IPS-15b (cell line): ENCODE measurements around the gene RAC2.
A peak's percentile ranks its signal among the peaks of the same experiment; 100 is the strongest.

ENCODE experiments used
- H3K27me3 ChIP-seq: one replicate; pipeline ENCODE4 v1.6.1; 2013; ENCODE audit warnings: low read length; ENCODE audit not compliant: control insufficient read depth, insufficient read depth
- H3K36me3 ChIP-seq: one replicate; pipeline ENCODE4 v1.6.1; 2013; ENCODE audit warnings: low read length; ENCODE audit not compliant: control insufficient read depth, insufficient read depth
- H3K4me1 ChIP-seq: one replicate; pipeline ENCODE4 v1.6.1; 2013; ENCODE audit warnings: mild to moderate bottlenecking, low read length; ENCODE audit not compliant: control insufficient read depth, insufficient read depth
- H3K4me3 ChIP-seq: one replicate; pipeline ENCODE4 v1.5.1; 2013; ENCODE audit warnings: low read depth, low read length
- H3K9ac ChIP-seq: one replicate; pipeline ENCODE4 v1.6.1; 2013; ENCODE audit warnings: low read depth, mild to moderate bottlenecking, low read length
- H3K9me3 ChIP-seq: one replicate; pipeline ENCODE4 v1.6.1; 2013; ENCODE audit warnings: mild to moderate bottlenecking, low read length; ENCODE audit not compliant: control insufficient read depth, insufficient read depth

RAC2 gene

DNA sequence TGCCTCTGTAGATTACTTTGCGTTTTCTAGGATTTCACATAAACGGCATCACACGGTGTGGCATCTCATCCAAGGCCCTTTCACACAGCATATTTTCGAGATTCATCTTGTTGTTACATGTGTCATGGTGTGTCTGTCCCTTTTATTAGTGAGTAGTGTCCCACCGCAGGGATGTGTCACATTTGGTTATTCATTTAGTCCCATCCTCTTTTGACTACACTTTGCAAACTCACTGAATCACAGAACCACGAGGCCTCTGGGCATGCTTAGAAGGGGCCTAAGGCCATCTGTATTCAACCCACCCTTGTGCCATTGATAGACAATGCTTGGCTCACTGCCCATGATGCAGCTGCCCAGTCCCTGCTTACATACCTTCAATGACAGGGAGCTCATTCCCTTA, 4.2 kb upstream of the RAC2 start:
- no peak overlapping the region for H3K9ac ChIP-seq
- no peaks in the 10 kb centered on the region for H3K36me3 ChIP-seq
- no peaks in the 10 kb centered on the region for H3K4me1 ChIP-seq
- no peak overlapping the region for H3K4me3 ChIP-seq
- no peaks in the 10 kb centered on the region for H3K27me3 ChIP-seq
- no peaks in the 10 kb centered on the region for H3K9me3 ChIP-seq

DNA sequence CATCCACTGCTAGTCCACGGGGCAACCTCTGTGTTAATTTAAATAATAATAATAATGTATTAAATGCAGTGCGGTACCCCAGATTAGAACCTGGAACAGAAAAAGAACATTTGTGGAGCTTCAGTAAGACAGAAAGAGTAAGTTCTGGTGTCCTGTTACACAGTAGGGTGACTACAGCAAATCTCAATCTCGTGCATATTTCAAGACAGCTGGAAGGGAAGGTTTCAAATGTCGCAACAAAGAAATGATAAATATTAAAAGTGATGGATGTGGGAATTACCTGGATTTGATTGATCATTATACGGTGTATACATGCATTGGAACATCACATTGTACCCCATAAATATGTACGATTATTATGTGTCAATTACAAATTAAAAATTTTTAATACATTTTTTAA, 1.7 kb upstream of the RAC2 start:
- Histone ChIP-seq H3K9ac (no peak overlapping the region), H3K4me3 (no peak overlapping the region), H3K4me1 (no peaks in the 10 kb centered on the region), H3K36me3 (no peaks in the 10 kb centered on the region), H3K27me3 (no peaks in the 10 kb centered on the region), H3K9me3 (no peaks in the 10 kb centered on the region)

DNA sequence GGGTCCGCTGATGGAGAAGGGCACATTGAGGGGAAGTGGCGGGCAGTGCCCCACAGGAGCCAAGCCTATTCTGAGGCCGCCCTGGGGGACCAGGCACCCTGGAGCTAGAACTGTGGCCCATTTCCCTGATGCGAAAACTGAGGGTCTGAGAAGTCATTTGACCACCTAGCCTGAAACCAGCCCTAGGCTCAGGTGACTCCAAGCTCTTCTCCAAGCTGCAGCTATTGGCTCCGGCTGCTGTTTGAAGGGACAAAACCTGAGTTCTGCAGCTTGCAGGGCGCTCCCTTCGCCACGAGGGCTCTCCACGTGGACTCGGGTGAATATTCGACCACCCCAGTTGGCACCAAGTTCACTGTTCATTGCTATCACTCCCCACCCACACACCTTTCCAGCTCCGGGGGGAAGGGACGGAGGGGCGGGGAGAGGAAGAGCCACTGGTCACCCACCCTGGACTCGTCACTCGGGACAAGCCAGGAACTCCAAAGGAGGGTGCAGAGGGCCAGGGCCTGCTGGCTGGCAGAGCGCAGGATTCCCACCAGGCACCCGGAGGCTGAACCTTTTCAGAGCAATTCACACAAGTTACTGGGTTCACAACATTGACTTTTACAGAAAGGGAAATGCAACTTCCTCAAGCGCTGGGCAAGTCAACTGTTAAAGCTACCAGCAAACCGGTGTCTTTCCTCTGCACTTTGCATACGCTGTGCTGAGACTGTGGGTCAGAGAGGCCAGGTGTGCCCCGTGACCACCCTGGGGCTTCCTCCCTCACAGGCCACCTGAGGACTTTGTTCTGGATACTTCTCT, 1.1 kb upstream of the RAC2 start:
- H3K9ac ChIP-seq, result no peak overlapping the region
- H3K9me3 ChIP-seq, result no peaks in the 10 kb centered on the region
- H3K27me3 ChIP-seq, result no peaks in the 10 kb centered on the region
- H3K4me1 ChIP-seq, result no peaks in the 10 kb centered on the region
- no peaks in the 10 kb centered on the region for H3K36me3 ChIP-seq
- H3K4me3 ChIP-seq, result no peak overlapping the region

DNA sequence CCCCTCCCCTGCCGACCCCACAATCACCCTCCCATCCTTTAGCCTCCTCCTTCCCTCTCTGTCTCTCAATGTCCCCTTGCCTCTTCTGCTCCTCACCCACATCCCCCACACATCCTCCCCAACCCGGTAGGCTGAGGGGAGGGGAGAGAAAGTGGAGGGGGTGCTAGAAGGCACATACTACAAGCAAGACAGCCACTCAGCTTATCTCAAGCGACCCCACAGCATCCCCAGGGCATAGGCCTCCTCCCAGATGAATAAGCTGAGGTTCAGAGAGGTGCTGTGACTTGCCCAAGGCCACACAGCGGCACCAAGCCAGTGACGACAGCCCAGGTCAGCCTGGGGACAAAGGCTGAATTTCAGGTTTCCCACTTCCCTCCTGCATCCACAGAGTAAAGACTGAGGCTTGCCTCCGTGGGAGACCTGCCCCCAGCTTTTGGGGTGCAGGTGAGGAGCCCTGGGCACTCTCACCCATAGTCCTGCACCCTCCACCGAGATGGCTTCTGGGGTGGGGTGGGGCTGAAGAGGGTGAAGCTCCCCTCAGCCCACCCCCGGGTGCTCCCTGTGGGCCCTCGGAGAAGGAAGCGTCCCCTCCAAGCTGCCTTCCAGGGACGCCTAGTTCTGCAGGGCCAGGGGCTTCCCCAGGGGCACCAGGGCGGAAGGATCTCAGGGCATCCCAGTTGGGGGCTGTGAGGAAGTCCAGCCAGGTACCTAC, 511 bp downstream of the RAC2 start:
- Histone ChIP-seq H3K4me3 (peak overlapping the region; percentile 22), H3K27me3 (no peaks in the 10 kb centered on the region), H3K9ac (no peak overlapping the region), H3K9me3 (no peaks in the 10 kb centered on the region), H3K36me3 (no peaks in the 10 kb centered on the region), H3K4me1 (no peaks in the 10 kb centered on the region)

DNA sequence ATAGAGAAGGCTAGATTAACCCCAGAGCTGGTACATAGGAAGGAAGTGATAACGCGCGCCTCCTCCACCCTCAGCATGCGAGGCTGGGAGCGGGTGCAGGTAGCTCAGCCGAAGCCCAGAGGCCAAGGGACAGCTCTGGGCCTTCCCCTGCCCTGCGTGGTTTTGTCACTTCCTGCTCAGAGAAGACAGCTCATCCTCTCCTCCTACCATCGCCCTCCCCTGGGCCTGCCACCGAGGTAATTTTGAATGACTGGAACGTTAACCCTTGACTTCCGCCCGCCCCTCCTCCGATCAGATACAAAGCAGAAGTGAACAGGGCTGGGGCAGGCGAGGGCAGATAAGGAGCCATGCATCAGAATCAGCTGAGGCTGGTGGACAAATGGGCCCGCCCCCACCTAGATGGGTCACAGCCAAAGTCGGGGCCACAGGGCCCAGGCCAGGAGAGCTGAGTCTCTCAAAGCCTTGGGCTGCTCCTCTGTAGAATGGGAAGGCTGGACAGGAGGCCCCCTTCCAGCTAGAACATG, 1.6 kb downstream of the RAC2 start:
- Histone ChIP-seq H3K9me3 (no peaks in the 10 kb centered on the region), H3K9ac (no peak overlapping the region), H3K36me3 (no peaks in the 10 kb centered on the region), H3K27me3 (no peaks in the 10 kb centered on the region), H3K4me1 (no peaks in the 10 kb centered on the region), H3K4me3 (no peak overlapping the region)

DNA sequence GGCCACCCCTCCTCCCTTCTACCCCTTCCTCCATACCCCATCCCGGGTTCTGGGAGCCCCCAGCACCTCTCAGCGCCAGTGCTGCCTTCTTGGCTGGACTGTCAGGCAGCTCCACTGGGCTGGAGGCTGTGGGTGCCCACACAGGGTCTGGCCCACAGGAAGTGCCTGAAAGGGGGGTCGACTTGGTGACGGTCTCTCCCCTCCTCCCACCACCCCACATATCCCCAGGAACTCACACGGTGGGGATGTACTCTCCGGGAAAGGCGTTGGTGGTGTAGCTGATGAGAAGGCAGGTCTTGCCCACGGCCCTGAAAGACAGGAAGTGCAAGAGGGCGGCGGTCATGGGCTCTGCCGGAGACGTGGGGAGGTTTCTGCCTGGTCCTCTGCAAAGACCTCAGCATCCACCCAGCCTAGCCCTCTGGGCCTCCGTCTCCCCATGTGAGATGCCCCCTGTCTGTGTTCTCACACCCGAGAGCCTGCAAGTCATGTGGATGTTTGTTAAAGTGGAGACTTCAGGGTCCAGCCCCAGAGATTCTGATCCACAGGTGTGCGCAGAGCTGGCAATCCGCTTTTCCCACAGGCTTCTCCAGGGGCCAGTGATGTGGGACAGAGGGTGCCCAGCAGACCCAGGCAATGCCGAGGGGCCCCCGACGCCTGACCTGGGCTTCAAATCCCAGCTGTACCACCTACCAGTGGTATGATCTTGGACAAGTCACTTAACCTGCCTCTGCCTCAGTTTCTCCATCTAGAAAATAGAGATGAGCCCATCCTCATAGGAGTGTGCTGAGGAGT, 2.5 kb downstream of the RAC2 start:
- H3K4me1 ChIP-seq, result no peaks in the 10 kb centered on the region

DNA sequence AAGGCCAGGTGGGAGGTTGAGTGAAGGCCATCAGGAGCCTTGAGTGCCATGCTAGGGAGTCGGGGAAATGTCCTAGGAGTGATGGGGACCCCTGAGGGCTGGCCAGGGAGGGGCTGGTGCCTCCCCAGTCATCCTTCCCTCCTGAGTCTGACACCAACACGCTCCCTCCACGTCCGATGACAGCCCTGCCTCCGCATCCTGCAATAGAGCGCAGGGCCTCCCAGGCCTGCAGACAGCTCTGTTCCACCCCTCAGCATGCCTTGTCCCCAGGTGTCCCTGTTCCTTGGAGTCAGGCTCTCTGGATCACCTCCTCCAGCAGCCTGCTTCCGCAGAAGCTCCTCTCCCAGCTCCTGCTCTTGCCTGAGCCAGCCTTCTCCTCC, 3.1 kb downstream of the RAC2 start:
- no peaks in the 10 kb centered on the region for H3K27me3 ChIP-seq
- no peaks in the 10 kb centered on the region for H3K9me3 ChIP-seq
- H3K4me3 ChIP-seq, result no peak overlapping the region
- H3K9ac ChIP-seq, result no peak overlapping the region
- H3K4me1 ChIP-seq, result no peaks in the 10 kb centered on the region
- H3K36me3 ChIP-seq, result no peaks in the 10 kb centered on the region

More for the DNA sequence above, 2.5 kb downstream of the RAC2 start:
- Histone ChIP-seq H3K4me3 (no peak overlapping the region), H3K36me3 (no peaks in the 10 kb centered on the region), H3K9me3 (no peaks in the 10 kb centered on the region), H3K27me3 (no peaks in the 10 kb centered on the region), H3K9ac (no peak overlapping the region)

DNA sequence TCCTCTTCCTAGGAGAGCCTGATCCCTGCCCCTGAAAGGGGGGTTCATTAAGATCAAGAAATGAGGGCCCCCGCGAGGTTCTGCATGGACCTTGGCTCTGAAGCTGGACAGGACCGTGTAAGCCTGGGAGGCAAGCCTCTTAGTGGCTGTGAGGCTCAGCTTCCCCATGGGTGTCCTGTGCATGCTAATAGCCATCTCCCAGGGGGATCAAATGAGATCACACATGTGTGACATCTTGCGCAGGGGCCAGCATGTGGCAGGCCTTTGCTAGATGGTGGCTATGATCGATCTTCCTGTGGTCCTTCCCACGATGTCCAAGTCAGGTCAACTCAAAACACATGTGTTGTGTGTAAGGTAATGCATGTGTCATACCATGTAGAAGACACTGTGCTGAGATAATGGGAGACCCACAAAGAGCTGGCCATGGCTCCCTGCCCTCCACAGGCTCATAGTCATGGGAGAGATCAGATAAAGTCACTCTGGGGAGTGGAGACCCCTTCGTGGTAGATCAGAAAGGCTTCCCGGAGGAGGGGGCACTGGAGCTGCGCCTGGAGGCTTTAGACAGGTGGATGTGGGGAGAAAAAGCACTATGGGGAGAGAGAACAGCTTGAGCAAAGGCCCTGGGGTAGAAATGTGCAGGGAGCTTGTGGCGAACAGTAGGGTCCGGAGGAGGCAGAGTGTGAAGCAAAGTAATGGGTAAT, 3.7 kb downstream of the RAC2 start:
- Histone ChIP-seq H3K9ac (no peak overlapping the region), H3K27me3 (no peaks in the 10 kb centered on the region), H3K9me3 (no peaks in the 10 kb centered on the region), H3K4me1 (no peaks in the 10 kb centered on the region), H3K4me3 (no peak overlapping the region), H3K36me3 (no peaks in the 10 kb centered on the region)

DNA sequence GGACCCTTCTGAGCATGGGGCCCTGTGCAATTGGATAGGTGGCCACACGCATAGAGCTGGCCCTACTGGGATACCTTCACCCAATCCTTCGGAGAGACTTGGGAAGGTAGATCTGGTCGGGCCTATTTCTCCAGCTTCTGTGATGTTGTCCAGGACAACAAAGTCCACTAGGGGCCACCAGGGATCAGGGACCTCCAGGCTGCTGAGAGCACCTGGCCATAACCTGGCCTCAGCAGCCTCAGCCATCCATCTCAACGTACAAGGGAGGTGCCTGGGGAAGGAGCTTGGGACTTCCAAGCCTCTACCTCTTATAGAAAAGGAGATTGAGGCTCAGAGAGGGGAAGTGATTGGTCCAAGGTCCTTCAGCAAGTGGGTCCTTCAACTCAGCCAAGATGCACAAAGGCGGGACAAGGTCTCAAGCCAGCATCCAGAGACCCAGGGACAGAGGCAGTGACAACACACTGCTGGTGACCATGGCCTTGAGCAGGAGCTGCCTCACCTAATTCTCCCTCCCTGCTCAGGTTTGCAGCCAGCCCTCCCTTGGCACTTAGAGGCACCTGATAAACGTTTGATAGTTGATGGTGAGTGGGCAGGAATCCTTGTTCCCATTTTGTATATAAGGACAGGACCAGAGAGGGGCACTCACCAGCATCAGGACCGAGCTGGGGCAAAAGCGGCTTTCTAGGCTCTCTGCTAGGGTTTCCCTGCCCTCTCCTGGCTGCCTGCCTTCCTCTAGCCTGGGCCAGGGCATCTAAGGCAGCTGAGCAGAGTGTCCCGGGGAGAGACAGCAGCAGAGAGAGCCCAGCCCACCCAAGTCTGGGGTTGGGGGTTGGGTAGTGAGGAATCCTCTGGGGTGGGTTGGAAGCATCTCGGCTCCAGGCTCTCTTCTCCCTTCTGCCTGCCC, 4.5 kb downstream of the RAC2 start:
- Histone ChIP-seq H3K9ac (no peak overlapping the region), H3K27me3 (no peaks in the 10 kb centered on the region), H3K4me3 (no peak overlapping the region), H3K9me3 (no peaks in the 10 kb centered on the region), H3K4me1 (no peaks in the 10 kb centered on the region), H3K36me3 (no peaks in the 10 kb centered on the region)

DNA sequence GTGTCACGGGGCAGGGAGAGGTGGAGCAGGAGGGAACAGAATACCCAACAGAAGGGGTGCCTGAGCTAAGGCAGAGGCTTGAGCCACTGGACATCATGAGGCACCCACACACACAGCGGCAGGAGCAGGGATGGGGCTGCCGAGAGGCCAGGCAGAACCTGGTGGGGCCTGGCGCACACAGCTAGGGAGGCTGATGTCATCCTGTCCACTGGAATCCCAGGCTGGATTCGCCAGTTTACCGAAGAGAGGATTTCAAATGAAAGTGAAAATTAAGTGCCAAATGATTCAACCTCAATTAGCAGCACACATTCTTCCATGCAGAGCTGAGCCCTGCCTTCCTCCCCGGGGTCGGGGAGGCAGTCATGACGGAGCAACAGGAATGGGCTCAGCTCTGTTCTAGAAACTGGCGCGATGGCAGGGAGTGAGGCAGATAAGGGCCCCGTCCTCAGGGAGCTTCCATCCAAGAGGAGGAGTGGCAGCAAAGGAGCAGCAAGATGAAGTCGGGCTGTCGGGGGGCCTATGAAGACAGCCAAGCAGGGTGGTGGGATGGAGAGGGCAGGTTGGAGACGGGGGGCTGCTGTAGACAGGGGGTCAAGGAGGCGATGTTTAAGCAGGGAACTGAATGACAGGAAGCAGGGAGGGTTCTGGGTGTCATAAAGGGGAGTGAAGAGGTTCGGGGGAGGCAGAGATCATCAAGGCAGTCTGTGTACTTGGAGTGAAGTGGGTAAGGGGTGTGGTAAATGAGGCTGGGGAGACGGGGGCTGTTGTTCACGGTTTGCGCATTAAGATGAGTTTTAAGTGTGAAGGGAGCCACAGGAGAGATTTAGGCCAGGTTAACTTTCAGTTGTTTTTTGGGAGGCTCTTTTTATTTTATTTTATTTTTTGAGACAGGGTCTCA, 6.4 kb downstream of the RAC2 start:
- H3K27me3 ChIP-seq, result no peaks in the 10 kb centered on the region
- H3K4me3 ChIP-seq, result no peak overlapping the region
- no peaks in the 10 kb centered on the region for H3K9me3 ChIP-seq
- H3K36me3 ChIP-seq, result no peaks in the 10 kb centered on the region
- H3K9ac ChIP-seq, result no peak overlapping the region
- no peaks in the 10 kb centered on the region for H3K4me1 ChIP-seq
